Heart right ventricle (tissue), 16 donors: Measurements from ENCODE around the gene EIF3D. TPM values are rescaled to one million over a fixed set of nuclear protein-coding genes. Genes with fewer than 3 reads are reported as not detected.

Source experiments
- ATAC-seq, 8 donors: fragments of 200-7000 bp; cut with Tn5 transposase; one replicate each; pipeline ENCODE4 v1.9.1; 2020; ENCODE audit warnings: mild to moderate bottlenecking in 8 of 8, moderate library complexity in 8 of 8, moderate number of reproducible peaks in 1 of 8
- DNase-seq, 2 donors: peaks; one replicate each; pipeline ENCODE4 v3.0.0-alpha.2; 2020
- H3K27ac ChIP-seq, 10 donors: fragments of 200-600 bp; sonication (generic) in 2 of 10; one replicate each; pipeline versions ENCODE4 v1.5.0 to v1.8.0; 2020 to 2022; ENCODE audit warnings: mild to moderate bottlenecking in 3 of 10
- H3K27me3 ChIP-seq, 7 donors: fragments of 200-600 bp; one replicate each; pipeline ENCODE4 v1.8.0; 2021 to 2022; ENCODE audit warnings: mild to moderate bottlenecking in 2 of 7
- H3K36me3 ChIP-seq, 9 donors: fragments of 200-600 bp; sonication (generic) in 1 of 9; one replicate each; pipeline versions ENCODE4 v1.5.0 to v1.8.0; 2020 to 2022; ENCODE audit warnings: mild to moderate bottlenecking in 2 of 9
- H3K4me1 ChIP-seq, 9 donors: fragments of 200-600 bp; sonication (generic) in 1 of 9; one replicate each; pipeline versions ENCODE4 v1.5.0 to v1.8.0; 2020 to 2022; ENCODE audit warnings: mild to moderate bottlenecking in 4 of 9
- H3K4me3 ChIP-seq, 10 donors: fragments of 200-600 bp; sonication (generic) in 2 of 10; one replicate each; pipeline versions ENCODE4 v1.5.0 to v1.8.0; 2020 to 2022; ENCODE audit warnings: mild to moderate bottlenecking in 7 of 10, moderate library complexity in 2 of 10
- H3K9me3 ChIP-seq, 11 donors: fragments of 200-600 bp in 10 of 11; sonication (generic) in 2 of 11; one replicate each; pipeline versions ENCODE4 v1.5.0 to v1.8.0; 2013 to 2022; ENCODE audit warnings: mild to moderate bottlenecking in 2 of 11, control low read depth in 1 of 11, moderate library complexity in 1 of 11
- WGBS, 2 donors: extraction: QIAGEN DNeasy Blood & Tissue Kit; methylation state at CpG; one replicate each; pipeline ENCODE4 v1.1.7; 2013; ENCODE audit warnings: inconsistent platforms in 1 of 2; 5-methylcytosine and 5-hydroxymethylcytosine counted together
- intact Hi-C, 10 donors: fragments of 100-400 bp; cut with DNase I; formaldehyde crosslinking; loops; one replicate each; pipeline versions ENCODE4 v1.11.1 to v1.14.2; 2022
- polyA plus RNA-seq, 2 donors: library from polyadenylated mRNA; stranded (reverse); fragments of 200-250 nt; gene quantifications; one replicate each; pipeline ENCODE4 v1.2.3, GENCODE V29; 2013
- total RNA-seq, 10 donors: library from RNA; stranded (reverse); fragmentation: NEBNext Ultra II Directional in 3 of 10; extraction: Animal tissue kit (Norgen Biotek cat#: 25700) in 3 of 10; gene quantifications; one replicate each; pipeline versions ENCODE4 v1.2.1 to v1.2.4, GENCODE V29; 2021 to 2023
- TF ChIP-seq, protein P1 (sequence below), 9 donors: fragments of 200-600 bp; sonication (generic) in 2 of 9; IDR thresholded peaks; one replicate each; pipeline versions ENCODE4 v1.5.0 to v1.8.0; 2021 to 2022; ENCODE audit warnings: antibody characterized with exemption in 9 of 9, mild to moderate bottlenecking in 5 of 9, moderate library complexity in 1 of 9
- donor health status: Arrhythmogenic right ventricular cardiomyopathy.
- donor health status: ischemic (EF 13 %, LVEDD 7.1; RV severe dilation, severe dysfunction).
- donor health status: healthy with polysubstance abuse.
- donor health status: DM: no; HTN: yes; CAD: no.
- donor health status: DM: no; HTN: no; CAD: no.
- donor health status: ischemic (EF 25% LVEDD 6.9; RV normal size, moderate dysfunction).
- donor health status: ischemic (EF 25% LVEDD 5.7; RV mildly dilated, moderate dysfunction).
- donor health status: healthy.
- donor health status: DM: yes; HTN: yes; CAD: no.
- donor health status: Ischemic cardiomyopathy.
- donor health status: ischemic (EF 35%, LVEDD 5.7; RV mildly dilated, moderate dysfunction).
- donor health status: nonischemic (EF 11% LVEDD 7.7; RV severe dilation, severe dysfunction).
- donor health status: DM: yes; HTN: yes; CAD: no.
- donor health status: PGD.
- donor health status: ischemic (EF 29% LVEDD 5.4; RV normal size, mild dysfunction).
- donor health status: nonischemic (EF 23%, LVEDD 6.1; RV moderate dilation, normal function).

The EIF3D gene
- total and polyA plus RNA-seq, 12 donors, result 61.4 to 180 (median 79.9) TPM

DNA sequence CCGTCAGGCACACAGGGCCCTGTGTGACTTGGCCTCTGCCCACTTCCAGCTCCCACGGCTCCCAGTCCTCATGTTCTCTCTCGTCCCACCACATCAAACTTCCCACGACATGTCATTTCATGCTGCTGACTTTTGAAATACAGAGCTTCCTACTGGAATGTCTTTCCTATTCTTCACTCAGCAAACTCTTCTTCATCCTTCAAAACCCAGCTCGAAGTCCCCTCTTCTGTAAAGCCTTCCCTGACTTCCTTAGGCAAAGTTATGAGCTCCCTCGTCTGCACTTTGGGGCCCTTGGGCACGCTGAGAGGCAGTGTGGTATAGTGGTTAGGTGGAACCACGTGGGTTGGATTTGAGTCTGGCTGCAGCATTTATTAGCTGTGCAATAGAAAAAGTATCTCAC lies 37.8 kb upstream of the EIF3D start:
- ATAC-seq (no peak), DNase-seq (no peak)
- Histone ChIP-seq H3K36me3 (no peaks in the 10 kb centered on the region), H3K9me3 (no peaks in the 10 kb centered on the region), H3K4me1 (peaks cover 0 to 4% (median 0%) of the 10 kb centered on the region in 9 donors), H3K27ac (no peak overlapping the region), H3K4me3 (no peak overlapping the region), H3K27me3 (peaks cover 0 to 64% (median 44%) of the 10 kb centered on the region in 7 donors)
- TF ChIP-seq, protein P1, sequence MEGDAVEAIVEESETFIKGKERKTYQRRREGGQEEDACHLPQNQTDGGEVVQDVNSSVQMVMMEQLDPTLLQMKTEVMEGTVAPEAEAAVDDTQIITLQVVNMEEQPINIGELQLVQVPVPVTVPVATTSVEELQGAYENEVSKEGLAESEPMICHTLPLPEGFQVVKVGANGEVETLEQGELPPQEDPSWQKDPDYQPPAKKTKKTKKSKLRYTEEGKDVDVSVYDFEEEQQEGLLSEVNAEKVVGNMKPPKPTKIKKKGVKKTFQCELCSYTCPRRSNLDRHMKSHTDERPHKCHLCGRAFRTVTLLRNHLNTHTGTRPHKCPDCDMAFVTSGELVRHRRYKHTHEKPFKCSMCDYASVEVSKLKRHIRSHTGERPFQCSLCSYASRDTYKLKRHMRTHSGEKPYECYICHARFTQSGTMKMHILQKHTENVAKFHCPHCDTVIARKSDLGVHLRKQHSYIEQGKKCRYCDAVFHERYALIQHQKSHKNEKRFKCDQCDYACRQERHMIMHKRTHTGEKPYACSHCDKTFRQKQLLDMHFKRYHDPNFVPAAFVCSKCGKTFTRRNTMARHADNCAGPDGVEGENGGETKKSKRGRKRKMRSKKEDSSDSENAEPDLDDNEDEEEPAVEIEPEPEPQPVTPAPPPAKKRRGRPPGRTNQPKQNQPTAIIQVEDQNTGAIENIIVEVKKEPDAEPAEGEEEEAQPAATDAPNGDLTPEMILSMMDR (IDR thresholded peaks at IDR 0.05), result no peak
- intact Hi-C loops, result loop anchor here in 1 of 10 donors (10.0 kb wide), 1 partner anchor 1742 kb away; no protein-coding TSS in a partner anchor
- WGBS, 2 donors, result 80 to 83% methylated on average over 8 of the region's 8 CpGs

GRCh38 chr22:36565686-36566085 lies 36.7 kb upstream of the EIF3D start:
- TF ChIP-seq, protein P1 (IDR thresholded peaks at IDR 0.05), result no peak
- Histone ChIP-seq H3K4me1 (peaks cover 0 to 8% (median 0%) of the 10 kb centered on the region in 9 donors), H3K9me3 (no peaks in the 10 kb centered on the region), H3K4me3 (no peak overlapping the region), H3K27me3 (peaks cover 0 to 64% (median 45%) of the 10 kb centered on the region in 7 donors), H3K36me3 (no peaks in the 10 kb centered on the region), H3K27ac (no peak overlapping the region)
- intact Hi-C loops, result loop anchor here in 1 of 10 donors (10.0 kb wide), 1 partner anchor 1741 kb away; no protein-coding TSS in a partner anchor
- DNase-seq, result no peak
- 79 to 82% methylated on average over 6 of the region's 6 CpGs for WGBS, 2 donors
- no peak for ATAC-seq

- Histone ChIP-seq H3K4me1 (peaks cover 0 to 8% (median 0%) of the 10 kb centered on the region in 9 donors), H3K9me3 (no peaks in the 10 kb centered on the region), H3K4me3 (no peak overlapping the region), H3K36me3 (no peaks in the 10 kb centered on the region), H3K27me3 (peaks cover 0 to 63% (median 45%) of the 10 kb centered on the region in 7 donors), H3K27ac (no peak overlapping the region)
- no peak for DNase-seq
- 82 to 93% methylated on average over 5 of the region's 5 CpGs for WGBS, 2 donors
- intact Hi-C loops, result loop anchor here in 1 of 10 donors (10.0 kb wide), 1 partner anchor 1740 kb away; no protein-coding TSS in a partner anchor
- TF ChIP-seq, protein P1 (IDR thresholded peaks at IDR 0.05), result no peak
- ATAC-seq, result no peak
Measured at GRCh38 chr22:36565159-36565507, 36.2 kb upstream of the EIF3D start.

DNA sequence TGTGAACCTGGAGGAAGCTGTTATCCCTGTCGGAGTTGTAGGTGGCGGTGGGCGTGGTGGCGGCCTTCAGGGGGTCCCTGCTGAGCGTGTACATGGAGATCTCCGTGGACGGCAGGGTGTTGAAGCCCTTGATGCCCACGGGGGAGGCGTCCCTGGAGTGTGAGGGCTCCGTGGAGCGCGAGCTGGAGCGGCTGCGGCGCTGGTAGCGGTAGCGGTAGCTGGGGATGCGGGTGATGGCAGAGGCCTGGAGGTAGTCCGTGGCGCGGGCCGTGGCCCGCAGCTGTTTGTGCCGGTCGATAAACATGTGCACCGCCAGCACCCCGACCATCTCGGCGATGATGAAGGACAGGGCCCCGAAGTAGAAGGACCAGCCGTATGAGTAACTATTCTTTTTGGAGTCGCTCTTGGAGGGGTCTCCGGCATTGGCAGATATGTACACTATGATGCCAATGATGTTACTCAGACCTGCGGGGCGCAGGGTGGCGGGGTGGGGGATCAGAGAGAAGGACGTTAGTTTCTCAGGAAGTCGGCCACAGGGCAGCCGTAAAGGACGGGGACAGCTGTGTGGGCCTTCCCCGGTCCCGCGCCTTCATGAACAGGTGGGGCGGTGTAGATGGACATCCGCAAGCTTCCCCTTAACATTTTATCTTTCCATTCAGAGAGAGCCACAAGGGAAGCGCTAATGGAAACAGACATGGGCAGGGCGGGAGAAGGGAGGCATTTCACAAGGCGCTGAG lies 35.6 kb upstream of the EIF3D start:
- TF ChIP-seq, protein P1 (IDR thresholded peaks at IDR 0.05), result no peak
- H3K4me1 ChIP-seq, result peaks cover 0 to 8% (median 0%) of the 10 kb centered on the region in 9 donors
- H3K4me3 ChIP-seq, result no peak overlapping the region
- no peak overlapping the region for H3K27ac ChIP-seq
- no peaks in the 10 kb centered on the region for H3K9me3 ChIP-seq
- H3K36me3 ChIP-seq, result no peaks in the 10 kb centered on the region
- 65 to 71% methylated on average over 48 of the region's 48 CpGs for WGBS, 2 donors
- intact Hi-C loops, result loop anchor here in 1 of 10 donors (10.0 kb wide), 1 partner anchor 1740 kb away; no protein-coding TSS in a partner anchor
- ATAC-seq, result no peak
- DNase-seq, result no peak
- peaks cover 0 to 63% (median 45%) of the 10 kb centered on the region in 7 donors for H3K27me3 ChIP-seq
